Endothelial cell (in vitro differentiated cells): Measurements from ENCODE around the gene CNTN4. TPM values are rescaled to one million over a fixed set of nuclear protein-coding genes. Genes with fewer than 3 reads are reported as not detected.

Experiments
- DNase-seq: peaks from one replicate; pipeline ENCODE4 v3.0.0; 2021; ENCODE audit warnings: low spot score
- H3K27ac Mint-ChIP-seq: one replicate; pipeline ENCODE4 v1.8.0; 2021; ENCODE audit warnings: mixed read lengths, inconsistent platforms; ENCODE audit not compliant: unreplicated experiment
- H3K27me3 Mint-ChIP-seq: one replicate; pipeline ENCODE4 v1.8.0; 2021; ENCODE audit warnings: mild to moderate bottlenecking, moderate library complexity, mixed read lengths, inconsistent platforms; ENCODE audit not compliant: unreplicated experiment
- H3K36me3 Mint-ChIP-seq: one replicate; pipeline ENCODE4 v1.8.0; 2021; ENCODE audit warnings: mild to moderate bottlenecking, low read depth, mixed read lengths, inconsistent platforms; ENCODE audit not compliant: unreplicated experiment
- H3K4me1 Mint-ChIP-seq: one replicate; pipeline ENCODE4 v1.8.0; 2021; ENCODE audit warnings: mild to moderate bottlenecking, mixed read lengths, inconsistent platforms; ENCODE audit not compliant: unreplicated experiment
- H3K4me3 Mint-ChIP-seq: one replicate; pipeline ENCODE4 v1.8.0; 2021; ENCODE audit warnings: mild to moderate bottlenecking, mixed read lengths, inconsistent platforms; ENCODE audit not compliant: unreplicated experiment
- H3K9me3 Mint-ChIP-seq: one replicate; pipeline ENCODE4 v1.8.0; 2021; ENCODE audit warnings: mixed read lengths, inconsistent platforms; ENCODE audit not compliant: unreplicated experiment
- total RNA-seq: library from RNA; stranded (reverse); fragmentation: NEBNext Ultra II Directional; extraction: Animal tissue kit (Norgen Biotek cat#: 25700); gene quantifications from one replicate; pipeline ENCODE4 v1.2.1, GENCODE V29; 2021; ENCODE audit not compliant: unreplicated experiment
- TF ChIP-seq, protein P1 (sequence below): fragments of 200-600 bp; sonication (generic); IDR thresholded peaks from one replicate; pipeline ENCODE4 v1.5.0; 2021; ENCODE audit warnings: antibody characterized with exemption; ENCODE audit not compliant: unreplicated experiment

CNTN4 gene
- total RNA-seq, 1 donor from 2014 or later: not detected

- no peaks in the 10 kb centered on the region for H3K4me1 Mint-ChIP-seq
- H3K27me3 Mint-ChIP-seq: no peaks in the 10 kb centered on the region
- H3K4me3 Mint-ChIP-seq: no peak overlapping the region
- H3K36me3 Mint-ChIP-seq: no peaks in the 10 kb centered on the region
- TF ChIP-seq, protein P1, sequence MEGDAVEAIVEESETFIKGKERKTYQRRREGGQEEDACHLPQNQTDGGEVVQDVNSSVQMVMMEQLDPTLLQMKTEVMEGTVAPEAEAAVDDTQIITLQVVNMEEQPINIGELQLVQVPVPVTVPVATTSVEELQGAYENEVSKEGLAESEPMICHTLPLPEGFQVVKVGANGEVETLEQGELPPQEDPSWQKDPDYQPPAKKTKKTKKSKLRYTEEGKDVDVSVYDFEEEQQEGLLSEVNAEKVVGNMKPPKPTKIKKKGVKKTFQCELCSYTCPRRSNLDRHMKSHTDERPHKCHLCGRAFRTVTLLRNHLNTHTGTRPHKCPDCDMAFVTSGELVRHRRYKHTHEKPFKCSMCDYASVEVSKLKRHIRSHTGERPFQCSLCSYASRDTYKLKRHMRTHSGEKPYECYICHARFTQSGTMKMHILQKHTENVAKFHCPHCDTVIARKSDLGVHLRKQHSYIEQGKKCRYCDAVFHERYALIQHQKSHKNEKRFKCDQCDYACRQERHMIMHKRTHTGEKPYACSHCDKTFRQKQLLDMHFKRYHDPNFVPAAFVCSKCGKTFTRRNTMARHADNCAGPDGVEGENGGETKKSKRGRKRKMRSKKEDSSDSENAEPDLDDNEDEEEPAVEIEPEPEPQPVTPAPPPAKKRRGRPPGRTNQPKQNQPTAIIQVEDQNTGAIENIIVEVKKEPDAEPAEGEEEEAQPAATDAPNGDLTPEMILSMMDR: no peak
- H3K27ac Mint-ChIP-seq: no peak overlapping the region
- H3K9me3 Mint-ChIP-seq: peaks cover 25% of the 10 kb centered on the region
- no peak for DNase-seq
Measured at GRCh38 chr3:2554656-2555055, 456.0 kb downstream of the CNTN4 start.

DNA sequence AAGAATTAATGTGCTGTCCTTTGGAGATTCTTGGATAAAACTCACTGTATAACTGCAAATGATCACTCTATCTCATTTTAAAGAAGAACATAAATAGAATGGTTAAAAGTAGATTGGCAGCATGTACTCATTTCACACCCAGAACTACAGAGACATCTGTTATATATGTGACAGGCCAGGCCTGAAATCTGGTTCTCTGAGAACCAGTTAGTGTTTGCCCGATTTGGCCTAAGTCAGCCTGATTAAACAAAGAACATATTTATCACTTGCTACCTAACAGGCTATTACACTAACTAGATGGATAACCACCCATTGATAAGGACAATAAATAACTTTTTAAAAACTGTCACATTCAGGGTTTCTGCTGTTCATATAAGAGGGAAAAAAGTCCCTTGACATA, 460.1 kb downstream of the CNTN4 start:
- TF ChIP-seq, protein P1: no peak
- Mint-ChIP-seq H3K27ac (no peak overlapping the region), H3K36me3 (no peaks in the 10 kb centered on the region), H3K4me1 (no peaks in the 10 kb centered on the region), H3K27me3 (no peaks in the 10 kb centered on the region), H3K4me3 (no peak overlapping the region), H3K9me3 (peaks cover 26% of the 10 kb centered on the region)
- no peak for DNase-seq

DNA sequence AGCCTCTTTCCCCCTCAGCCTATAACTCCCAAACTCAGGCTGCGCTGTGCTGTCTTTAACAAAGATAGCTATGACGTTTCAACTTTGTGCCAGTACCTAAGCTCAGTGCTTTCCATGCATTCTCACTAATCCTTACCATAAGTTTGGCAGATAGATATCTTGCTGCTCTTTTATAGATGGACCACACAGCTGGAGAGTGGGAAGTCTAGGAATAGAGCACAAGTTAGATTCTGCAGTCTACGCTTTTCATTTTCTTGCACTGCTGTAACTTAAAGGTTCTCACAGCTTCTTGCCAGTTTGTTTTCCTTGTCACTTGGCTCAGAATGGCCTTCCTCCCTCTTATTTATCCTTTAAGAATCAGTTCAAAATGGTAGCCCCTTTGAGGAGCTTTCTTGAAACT, 468.8 kb downstream of the CNTN4 start:
- no peak for DNase-seq
- Mint-ChIP-seq H3K9me3 (peaks cover 35% of the 10 kb centered on the region), H3K36me3 (no peaks in the 10 kb centered on the region), H3K27ac (no peak overlapping the region), H3K4me3 (peak overlapping the region; percentile 24), H3K4me1 (no peaks in the 10 kb centered on the region), H3K27me3 (peaks cover 1% of the 10 kb centered on the region)
- TF ChIP-seq, protein P1: no peak

GRCh38 chr3:2568156-2568555, 469.5 kb downstream of the CNTN4 start:
- TF ChIP-seq, protein P1: no peak
- no peak for DNase-seq

GRCh38 chr3:2568929-2569328, 470.3 kb downstream of the CNTN4 start:
- Mint-ChIP-seq H3K4me1 (no peaks in the 10 kb centered on the region), H3K4me3 (no peak overlapping the region), H3K27me3 (peaks cover 1% of the 10 kb centered on the region), H3K27ac (no peak overlapping the region), H3K36me3 (no peaks in the 10 kb centered on the region), H3K9me3 (peaks cover 35% of the 10 kb centered on the region)
- TF ChIP-seq, protein P1: no peak
- DNase-seq: no peak

More at GRCh38 chr3:2568156-2568555, 469.5 kb downstream of the CNTN4 start:
- Mint-ChIP-seq H3K4me1 (no peaks in the 10 kb centered on the region), H3K9me3 (peaks cover 35% of the 10 kb centered on the region), H3K4me3 (no peak overlapping the region), H3K27ac (no peak overlapping the region), H3K36me3 (no peaks in the 10 kb centered on the region), H3K27me3 (peaks cover 1% of the 10 kb centered on the region)
